Activated CD4-positive, alpha-beta memory T cell treated with anti-CD3 and anti-CD28 coated beads for 36 hours (primary cell): ENCODE measurements around the gene CYSRT1. TPM values are rescaled to one million over a fixed set of nuclear protein-coding genes. Genes with fewer than 3 reads are reported as not detected.
A peak's percentile ranks its signal among the peaks of the same experiment; 100 is the strongest.

Experiments used
- CTCF ChIA-PET: fragments of 350-600 bp; sonication (Branson Sonifier 250); formaldehyde crosslinking; loops from one replicate; lab custom pipeline; 2021; ENCODE audit warnings: antibody characterized with exemption, inconsistent platforms; lab: Charles Lee
- POLR2A ChIA-PET: fragments of 350-600 bp; sonication (Branson Sonifier 250); formaldehyde crosslinking; loops from one replicate; lab custom pipeline; 2021; ENCODE audit warnings: antibody characterized with exemption; lab: Charles Lee
- DNase-seq: peaks from one replicate; pipeline ENCODE4 v3.0.0-alpha.2; 2020
- H3K27ac Mint-ChIP-seq: one replicate; pipeline ENCODE4 v1.8.0; 2021; ENCODE audit warnings: mixed read lengths
- H3K27me3 Mint-ChIP-seq: one replicate; pipeline ENCODE4 v1.8.0; 2021; ENCODE audit warnings: mixed read lengths
- H3K36me3 Mint-ChIP-seq: one replicate; pipeline ENCODE4 v1.8.0; 2021; ENCODE audit warnings: mixed read lengths
- H3K4me1 Mint-ChIP-seq: one replicate; pipeline ENCODE4 v1.8.0; 2021; ENCODE audit warnings: low read depth, mixed read lengths
- H3K4me3 Mint-ChIP-seq: one replicate; pipeline ENCODE4 v1.8.0; 2021; ENCODE audit warnings: mild to moderate bottlenecking, mixed read lengths
- H3K9me3 Mint-ChIP-seq: one replicate; pipeline ENCODE4 v1.8.0; 2021; ENCODE audit warnings: mixed read lengths
- intact Hi-C: fragments of 100-400 bp; cut with micrococcal nuclease; formaldehyde crosslinking; loops from one replicate; pipeline ENCODE4 v1.15.1; 2023
- total RNA-seq, 2 experiments: library from RNA; stranded (reverse); gene quantifications; one replicate each; pipeline ENCODE4 v1.2.3, GENCODE V29; 2021

CYSRT1 gene
- total RNA-seq, 2 experiments from 2014 or later: 0.21 to 0.70 TPM

- Mint-ChIP-seq H3K27ac (no peak overlapping the region), H3K9me3 (no peaks in the 10 kb centered on the region), H3K4me3 (no peak overlapping the region), H3K4me1 (peaks cover 3% of the 10 kb centered on the region), H3K27me3 (no peaks in the 10 kb centered on the region), H3K36me3 (no peaks in the 10 kb centered on the region)
- CTCF ChIA-PET: interaction anchor here (1.9 to 3.7 kb wide), 2 partner anchors 18 to 32 kb away, joined by 9 to 22 read pairs; partner anchors contain the start of genes SSNA1 and TUBB4B
- DNase-seq: no peak
- intact Hi-C loops: loop anchor here (2.0 to 5.0 kb wide), 2 partner anchors 93 to 429 kb away; partner anchors contain the start of gene TMEM141
- POLR2A ChIA-PET: interaction anchor here (6.8 kb wide), 1 partner anchor 19 kb away, joined by 38 read pairs; the partner anchor contains the start of gene TUBB4B
Measured at GRCh38 chr9:137221506-137222111, 3.4 kb upstream of the CYSRT1 start.

GRCh38 chr9:137222190-137223077 lies 2.5 kb upstream of the CYSRT1 start, which contains the start of gene RNF208:
Gene RNF208, minus strand, starts transcription at chr9:137222240. Its CDS starts 1,028 bp downstream, at chr9:137221212.
- Mint-ChIP-seq H3K4me1 (peaks cover 3% of the 10 kb centered on the region), H3K9me3 (no peaks in the 10 kb centered on the region), H3K4me3 (peak within 1 kb of the TSS; percentile 73), H3K27ac (peak within 1 kb of the TSS; percentile 58), H3K36me3 (no peaks in the 10 kb centered on the region), H3K27me3 (no peaks in the 10 kb centered on the region)
- intact Hi-C loops: loop anchor here (1.0 to 5.0 kb wide), 9 partner anchors 17 to 739 kb away; partner anchors contain the start of genes ANAPC2, MAN1B1, NDOR1 and SEC16A
- ChIA-PET POLR2A (interaction anchor here (0.5 to 6.8 kb wide), 12 partner anchors 17 to 136 kb away, joined by 3 to 38 read pairs (median 6); partner anchors contain the start of genes ANAPC2, MAN1B1, SSNA1 and TPRN), CTCF (interaction anchor here (0.9 to 6.6 kb wide), 8 partner anchors 14 to 127 kb away, joined by 3 to 54 read pairs (median 8); partner anchors contain the start of genes SSNA1 and TUBB4B)
- no peak for DNase-seq

GRCh38 chr9:137223078-137223970 lies 1.6 kb upstream of the CYSRT1 start:
- H3K4me1 Mint-ChIP-seq: peaks cover 5% of the 10 kb centered on the region
- CTCF ChIA-PET: interaction anchor here (0.9 to 6.6 kb wide), 10 partner anchors 13 to 128 kb away, joined by 3 to 54 read pairs (median 6); partner anchors contain the start of genes SSNA1 and TUBB4B
- intact Hi-C loops: loop anchor here (1.0 to 5.0 kb wide), 9 partner anchors 17 to 740 kb away; partner anchors contain the start of genes ANAPC2, MAN1B1, NDOR1 and SEC16A
- H3K36me3 Mint-ChIP-seq: no peaks in the 10 kb centered on the region
- H3K27ac Mint-ChIP-seq: peak overlapping the region; percentile 58
- H3K9me3 Mint-ChIP-seq: no peaks in the 10 kb centered on the region
- DNase-seq: peak; percentile 99
- POLR2A ChIA-PET: interaction anchor here (0.5 to 6.8 kb wide), 13 partner anchors 17 to 137 kb away, joined by 3 to 38 read pairs (median 6); partner anchors contain the start of genes ANAPC2, MAN1B1, SSNA1 and TPRN
- peak overlapping the region; percentile 73 for H3K4me3 Mint-ChIP-seq
- H3K27me3 Mint-ChIP-seq: peaks cover 2% of the 10 kb centered on the region

- Mint-ChIP-seq H3K27ac (no peak overlapping the region), H3K4me3 (no peak overlapping the region), H3K27me3 (peaks cover 5% of the 10 kb centered on the region), H3K9me3 (no peaks in the 10 kb centered on the region), H3K36me3 (no peaks in the 10 kb centered on the region), H3K4me1 (peaks cover 5% of the 10 kb centered on the region)
- DNase-seq: no peak
- intact Hi-C loops: no loop called here
- ChIA-PET CTCF (interaction anchor here (0.6 to 6.6 kb wide), 9 partner anchors 11 to 196 kb away, joined by 3 to 54 read pairs (median 10); partner anchors contain the start of genes DPP7 and SSNA1), POLR2A (interaction anchor here (0.6 to 6.8 kb wide), 4 partner anchors 15 to 38 kb away, joined by 3 to 38 read pairs (median 3); partner anchors contain the start of genes SSNA1, TPRN and TUBB4B)
Measured at GRCh38 chr9:137225699-137226331, 841 bp downstream of the CYSRT1 start.

- Mint-ChIP-seq H3K36me3 (no peaks in the 10 kb centered on the region), H3K4me3 (no peak overlapping the region), H3K27ac (no peak overlapping the region), H3K4me1 (peaks cover 5% of the 10 kb centered on the region), H3K9me3 (no peaks in the 10 kb centered on the region), H3K27me3 (peaks cover 5% of the 10 kb centered on the region)
- DNase-seq: no peak
- intact Hi-C loops: no loop called here
- CTCF ChIA-PET: interaction anchor here (0.6 to 6.6 kb wide), 19 partner anchors 10 to 197 kb away, joined by 3 to 54 read pairs (median 5); partner anchors contain the start of genes DPP7, NDOR1, SSNA1 and TMEM203
- POLR2A ChIA-PET: interaction anchor here (6.8 kb wide), 1 partner anchor 14 kb away, joined by 38 read pairs; the partner anchor contains the start of gene TUBB4B
Measured at GRCh38 chr9:137226338-137227053, 1.5 kb downstream of the CYSRT1 start.

GRCh38 chr9:137227054-137227852 lies 2.3 kb downstream of the CYSRT1 start, which contains the start of gene RNF224:
Gene RNF224, plus strand, starts transcription at chr9:137227502. Its CDS starts 834 bp downstream, at chr9:137228336.
- H3K36me3 Mint-ChIP-seq: no peaks in the 10 kb centered on the region
- H3K27me3 Mint-ChIP-seq: peaks cover 5% of the 10 kb centered on the region
- peak; percentile 86 for DNase-seq
- CTCF ChIA-PET: interaction anchor here (0.7 to 6.6 kb wide), 28 partner anchors 9 to 198 kb away, joined by 3 to 54 read pairs (median 4); partner anchors contain the start of genes DPP7, NDOR1, NELFB and TMEM203
- no peaks in the 10 kb centered on the region for H3K9me3 Mint-ChIP-seq
- POLR2A ChIA-PET: interaction anchor here (0.6 to 6.8 kb wide), 2 partner anchors 14 to 107 kb away, joined by 3 to 38 read pairs; partner anchors contain the start of gene TUBB4B
- intact Hi-C loops: no loop called here
- H3K27ac Mint-ChIP-seq: peak within 1 kb of the TSS; percentile 64
- H3K4me1 Mint-ChIP-seq: peaks cover 5% of the 10 kb centered on the region
- no peak within 1 kb of the TSS for H3K4me3 Mint-ChIP-seq

- ChIA-PET POLR2A (interaction anchor here (6.8 kb wide), 1 partner anchor 13 kb away, joined by 38 read pairs; the partner anchor contains the start of gene TUBB4B), CTCF (interaction anchor here (1.0 to 6.6 kb wide), 22 partner anchors 9 to 199 kb away, joined by 3 to 54 read pairs (median 4); partner anchors contain the start of genes DPP7, NDOR1, NELFB and TMEM203)
- Mint-ChIP-seq H3K4me1 (peaks cover 3% of the 10 kb centered on the region), H3K4me3 (no peak overlapping the region), H3K9me3 (no peaks in the 10 kb centered on the region), H3K27me3 (peaks cover 5% of the 10 kb centered on the region), H3K36me3 (no peaks in the 10 kb centered on the region), H3K27ac (peak overlapping the region; percentile 64)
- DNase-seq: no peak
- intact Hi-C loops: no loop called here
Measured at GRCh38 chr9:137227853-137228505, 3.0 kb downstream of the CYSRT1 start.

GRCh38 chr9:137228506-137228967 lies 3.6 kb downstream of the CYSRT1 start:
- no peaks in the 10 kb centered on the region for H3K36me3 Mint-ChIP-seq
- intact Hi-C loops: no loop called here
- POLR2A ChIA-PET: no interaction called here
- no peak for DNase-seq
- CTCF ChIA-PET: interaction anchor here (1.4 to 6.6 kb wide), 5 partner anchors 8 to 114 kb away, joined by 4 to 54 read pairs (median 15); partner anchors contain the start of genes DPP7, NDOR1, TMEM203 and TUBB4B
- peaks cover 2% of the 10 kb centered on the region for H3K4me1 Mint-ChIP-seq
- H3K27me3 Mint-ChIP-seq: peaks cover 5% of the 10 kb centered on the region
- H3K9me3 Mint-ChIP-seq: no peaks in the 10 kb centered on the region
- no peak overlapping the region for H3K4me3 Mint-ChIP-seq
- no peak overlapping the region for H3K27ac Mint-ChIP-seq
